Keratinocyte (primary cell): ENCODE results near the gene TMEM59L. TPM values are rescaled to one million over a fixed set of nuclear protein-coding genes. Genes with fewer than 3 reads are reported as not detected.

ENCODE experiments used
- DNase-seq: peaks from one replicate; pipeline ENCODE4 v3.0.0-alpha.2; 2011; ENCODE audit warnings: low read depth, missing footprints, low spot score
- FAIRE-seq: peaks from 2 replicates; lab custom pipeline; 2011; peaks lifted over from hg19 to GRCh38; lab: Jason Lieb, UNC
- H2AFZ ChIP-seq: 2 replicates; pipeline ENCODE4 v1.6.0; 2012; ENCODE audit warnings: low read length, control low read depth, inconsistent platforms; ENCODE audit not compliant: control insufficient read depth
- H3K27ac ChIP-seq: 2 replicates; pipeline ENCODE4 v1.5.1; 2011; ENCODE audit warnings: low read length; ENCODE audit not compliant: control insufficient read depth, insufficient read depth
- H3K27me3 ChIP-seq: 3 replicates; pipeline ENCODE4 v1.6.0; 2011; ENCODE audit warnings: low read length; ENCODE audit not compliant: control insufficient read depth, insufficient read depth; ENCODE audit errors: extremely low read depth
- H3K36me3 ChIP-seq, 2 experiments: 2 replicates in 1 of 2; 3 replicates in 1 of 2; pipeline ENCODE4 v1.5.1; 2011; ENCODE audit warnings: low read length in 2 of 2, mild to moderate bottlenecking in 1 of 2; ENCODE audit not compliant: control insufficient read depth in 2 of 2, insufficient read depth in 2 of 2; ENCODE audit errors: extremely low read depth in 1 of 2
- H3K4me1 ChIP-seq: 3 replicates; pipeline ENCODE4 v1.5.1; 2011; ENCODE audit warnings: low read length; ENCODE audit not compliant: control insufficient read depth, insufficient read depth; ENCODE audit errors: extremely low read depth
- H3K4me2 ChIP-seq: 3 replicates; pipeline ENCODE4 v1.6.0; 2011; ENCODE audit warnings: low read depth, low read length; ENCODE audit not compliant: control insufficient read depth, insufficient read depth; ENCODE audit errors: extremely low read depth
- H3K4me3 ChIP-seq, 3 experiments: fragments of 200-600 bp in 1 of 3; sonication (generic) in 1 of 3; 2 replicates in 2 of 3; 3 replicates in 1 of 3; pipeline ENCODE4 v1.5.1; 2011 to 2016; ENCODE audit warnings: low read length in 3 of 3, mild to moderate bottlenecking in 3 of 3, control low read depth in 2 of 3, inconsistent platforms in 1 of 3, low read depth in 1 of 3, mixed read lengths in 1 of 3, mixed run types in 1 of 3, moderate library complexity in 1 of 3; ENCODE audit not compliant: control insufficient read depth in 2 of 3, insufficient read depth in 2 of 3; ENCODE audit errors: extremely low read depth in 1 of 3
- H3K79me2 ChIP-seq: 2 replicates; pipeline ENCODE4 v1.6.0; 2012; ENCODE audit warnings: low read length; ENCODE audit not compliant: control insufficient read depth, insufficient read depth
- H3K9ac ChIP-seq: 3 replicates; pipeline ENCODE4 v1.6.0; 2011; ENCODE audit warnings: low read length; ENCODE audit not compliant: control insufficient read depth, insufficient read depth; ENCODE audit errors: extremely low read depth
- H3K9me1 ChIP-seq: 3 replicates; pipeline ENCODE4 v1.6.0; 2011; ENCODE audit warnings: low read length; ENCODE audit not compliant: control insufficient read depth, insufficient read depth; ENCODE audit errors: extremely low read depth
- H3K9me3 ChIP-seq: 2 replicates; pipeline ENCODE4 v1.5.1; 2012; ENCODE audit warnings: low read depth, low read length; ENCODE audit not compliant: control insufficient read depth
- H4K20me1 ChIP-seq: 3 replicates; pipeline ENCODE4 v1.6.0; 2011; ENCODE audit warnings: low read length; ENCODE audit not compliant: control insufficient read depth, insufficient read depth; ENCODE audit errors: extremely low read depth
- CTCF ChIP-seq, 3 experiments: IDR thresholded peaks in 1 of 3; conservative IDR thresholded peaks in 1 of 3; optimal IDR thresholded peaks in 1 of 3; 2 replicates in 2 of 3; 3 replicates in 1 of 3; pipeline versions ENCODE3 to v1.5.1; 2011; ENCODE audit warnings: low read length in 3 of 3, mild to moderate bottlenecking in 3 of 3, moderate library complexity in 2 of 3, control low read depth in 1 of 3, inconsistent platforms in 1 of 3; ENCODE audit not compliant: insufficient read depth in 2 of 3; ENCODE audit errors: extremely low read depth in 1 of 3
- EZH2 ChIP-seq: IDR thresholded peaks from one replicate; pipeline ENCODE4 v1.6.1; 2012; ENCODE audit warnings: inconsistent platforms, mild to moderate bottlenecking, low read length, moderate library complexity
- dilution Hi-C: fragments of 300-500 bp; cut with MboI; formaldehyde crosslinking; loops from one replicate; pipeline ENCODE4 v1.7.0; 2020; ENCODE audit warnings: low sequenced_read_pairs; ENCODE audit not compliant: extremely low pct_ligation_motif_present
- polyA plus RNA-seq, 5 experiments: library from polyadenylated mRNA; depleted of rRNA in 3 of 5; stranded (reverse) in 3 of 5; stranded (forward) in 1 of 5; unstranded in 1 of 5; fragments of >200 nt; gene quantifications; 1 replicate in 1 of 5; 2 replicates in 3 of 5; 3 replicates in 1 of 5; pipeline versions ENCODE4 v1.2.1 to v1.2.3, GENCODE V29; 2011 to 2012; ENCODE audit warnings: missing spikeins in 2 of 5, low read depth in 1 of 5, low replicate concordance in 1 of 5

Gene TMEM59L
- polyA plus RNA-seq, 1 donor (not counting 4 experiments of a cell fraction or from before 2014, with no cell fraction given), result not detected

- no peak for FAIRE-seq
Observed at GRCh38 chr19:18596752-18597157, 15.9 kb upstream of the TMEM59L start.

GRCh38 chr19:18597809-18598660, 14.6 kb upstream of the TMEM59L start:
- Histone ChIP-seq H3K4me1 (peaks cover 4% of the 10 kb centered on the region), H3K36me3 (no peaks in the 10 kb centered on the region), H2AFZ (no peak overlapping the region), H4K20me1 (no peaks in the 10 kb centered on the region), H3K27me3 (no peaks in the 10 kb centered on the region), H3K79me2 (no peaks in the 10 kb centered on the region), H3K9me3 (no peaks in the 10 kb centered on the region), H3K4me3 (no peak overlapping the region), H3K4me2 (no peak overlapping the region), H3K9ac (no peak overlapping the region), H3K27ac (no peak overlapping the region), H3K9me1 (no peaks in the 10 kb centered on the region)
- FAIRE-seq (no peak), DNase-seq (no peak)
- dilution Hi-C loops, result no loop called here
- TF ChIP-seq CTCF (optimal IDR thresholded peaks at IDR 0.05 in 1 of 3, IDR thresholded peaks at IDR 0.05 in 1 of 3, conservative IDR thresholded peaks at IDR 0.05 in 1 of 3; ENCODE audit: extremely low read depth in 1 of 3, insufficient read depth in 2 of 3, low read length in 3 of 3), result no peak
- TF ChIP-seq EZH2, result no peak

More at GRCh38 chr19:18596752-18597157, 15.9 kb upstream of the TMEM59L start:
- no peak overlapping the region for H3K4me2 ChIP-seq
- no peaks in the 10 kb centered on the region for H3K9me1 ChIP-seq
- dilution Hi-C loops, result no loop called here
- H2AFZ ChIP-seq, result no peak overlapping the region
- no peak overlapping the region for H3K27ac ChIP-seq
- H3K9ac ChIP-seq, result no peak overlapping the region
- no peaks in the 10 kb centered on the region for H4K20me1 ChIP-seq
- no peaks in the 10 kb centered on the region for H3K9me3 ChIP-seq
- no peaks in the 10 kb centered on the region for H3K79me2 ChIP-seq
- H3K4me3 ChIP-seq, result no peak overlapping the region
- no peaks in the 10 kb centered on the region for H3K36me3 ChIP-seq
- no peak for TF ChIP-seq CTCF (optimal IDR thresholded peaks at IDR 0.05 in 1 of 3, IDR thresholded peaks at IDR 0.05 in 1 of 3, conservative IDR thresholded peaks at IDR 0.05 in 1 of 3; ENCODE audit: extremely low read depth in 1 of 3, insufficient read depth in 2 of 3, low read length in 3 of 3)
- H3K27me3 ChIP-seq, result no peaks in the 10 kb centered on the region
- peaks cover 4% of the 10 kb centered on the region for H3K4me1 ChIP-seq
- no peak for DNase-seq
